Transverse colon (tissue), 4 donors: ENCODE data around the gene FBXL3.

ENCODE experiments used
- EP300 ChIP-seq: sonication (generic); formaldehyde crosslinking; IDR thresholded peaks from one replicate; pipeline ENCODE4 v1.6.1; 2017; ENCODE audit warnings: antibody characterized with exemption, low read depth
- POLR2A ChIP-seq: fragments of 450-650 bp; IDR thresholded peaks from one replicate; pipeline ENCODE4 v1.6.1; 2016; ENCODE audit warnings: antibody characterized with exemption, mild to moderate bottlenecking, moderate library complexity
- POLR2AphosphoS5 ChIP-seq, 3 donors: sonication (generic); formaldehyde crosslinking; IDR thresholded peaks; one replicate each; pipeline ENCODE4 v1.6.1; 2016; ENCODE audit warnings: antibody characterized with exemption in 3 of 3
- TF ChIP-seq, protein P1 (sequence below), 5 experiments: fragments of 200-600 bp in 3 of 5; fragments of 450-650 bp in 2 of 5; sonication (generic) in 3 of 5; IDR thresholded peaks; 1 replicate in 2 of 5; 2 replicates in 3 of 5; pipeline ENCODE4 v1.5.1; 2016 to 2017; ENCODE audit warnings: antibody characterized with exemption in 5 of 5, inconsistent platforms in 3 of 5, mild to moderate bottlenecking in 2 of 5, moderate library complexity in 1 of 5

DNA sequence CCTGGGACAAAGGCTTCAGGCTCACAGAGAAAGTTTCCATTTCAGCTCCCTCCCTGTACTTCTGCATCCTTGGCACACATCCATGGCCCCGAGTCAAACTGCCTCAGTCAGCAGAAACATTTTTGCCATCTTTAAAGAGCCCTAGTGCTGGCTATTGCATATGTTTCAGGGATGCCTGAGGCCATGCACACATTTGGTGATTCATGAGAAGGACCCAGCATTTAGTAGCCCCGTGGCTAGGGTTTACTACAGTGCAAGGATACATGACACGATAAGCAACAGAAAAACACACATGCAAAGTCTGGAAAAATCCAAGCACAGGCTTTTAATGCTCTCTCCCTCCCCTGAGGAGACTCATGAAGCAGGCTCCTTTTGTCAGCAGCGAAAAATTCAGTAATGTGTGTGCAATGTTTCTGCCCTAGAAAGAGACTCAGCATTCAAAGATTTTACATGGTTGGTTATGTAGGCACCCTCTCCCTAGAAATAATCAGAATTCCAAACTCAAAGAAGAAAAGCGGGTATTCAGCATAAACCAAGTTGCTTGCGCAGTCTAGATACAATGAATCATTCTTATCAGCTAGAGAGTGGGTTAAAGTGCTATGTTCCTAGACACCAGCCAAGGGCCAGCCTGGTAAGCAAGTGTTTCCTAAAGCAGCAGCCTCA, 61.1 kb downstream of the FBXL3 start:
- TF ChIP-seq POLR2AphosphoS5 (IDR thresholded peaks at IDR 0.05) (no peak), EP300 (no peak), POLR2A (no peak)
- TF ChIP-seq, protein P1, sequence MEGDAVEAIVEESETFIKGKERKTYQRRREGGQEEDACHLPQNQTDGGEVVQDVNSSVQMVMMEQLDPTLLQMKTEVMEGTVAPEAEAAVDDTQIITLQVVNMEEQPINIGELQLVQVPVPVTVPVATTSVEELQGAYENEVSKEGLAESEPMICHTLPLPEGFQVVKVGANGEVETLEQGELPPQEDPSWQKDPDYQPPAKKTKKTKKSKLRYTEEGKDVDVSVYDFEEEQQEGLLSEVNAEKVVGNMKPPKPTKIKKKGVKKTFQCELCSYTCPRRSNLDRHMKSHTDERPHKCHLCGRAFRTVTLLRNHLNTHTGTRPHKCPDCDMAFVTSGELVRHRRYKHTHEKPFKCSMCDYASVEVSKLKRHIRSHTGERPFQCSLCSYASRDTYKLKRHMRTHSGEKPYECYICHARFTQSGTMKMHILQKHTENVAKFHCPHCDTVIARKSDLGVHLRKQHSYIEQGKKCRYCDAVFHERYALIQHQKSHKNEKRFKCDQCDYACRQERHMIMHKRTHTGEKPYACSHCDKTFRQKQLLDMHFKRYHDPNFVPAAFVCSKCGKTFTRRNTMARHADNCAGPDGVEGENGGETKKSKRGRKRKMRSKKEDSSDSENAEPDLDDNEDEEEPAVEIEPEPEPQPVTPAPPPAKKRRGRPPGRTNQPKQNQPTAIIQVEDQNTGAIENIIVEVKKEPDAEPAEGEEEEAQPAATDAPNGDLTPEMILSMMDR (IDR thresholded peaks at IDR 0.05) = no peak
